Sigmoid colon (tissue), 4 donors: ENCODE data around the gene COL23A1.

Experiments used
- EP300 ChIP-seq, 4 donors: sonication (generic); formaldehyde crosslinking; IDR thresholded peaks; one replicate each; pipeline ENCODE4 v1.6.1; 2017; ENCODE audit warnings: antibody characterized with exemption in 4 of 4
- POLR2A ChIP-seq, 2 donors: fragments of 450-650 bp; IDR thresholded peaks; one replicate each; pipeline ENCODE4 v1.6.1; 2016; ENCODE audit warnings: antibody characterized with exemption in 2 of 2, mild to moderate bottlenecking in 2 of 2, moderate library complexity in 2 of 2
- TF ChIP-seq, protein P1 (sequence below), 4 experiments: fragments of 450-650 bp in 3 of 4; fragments of 200-600 bp in 1 of 4; IDR thresholded peaks; one replicate each; pipeline ENCODE4 v1.5.1; 2016 to 2019; ENCODE audit warnings: antibody characterized with exemption in 4 of 4, mild to moderate bottlenecking in 3 of 4, moderate library complexity in 2 of 4

DNA sequence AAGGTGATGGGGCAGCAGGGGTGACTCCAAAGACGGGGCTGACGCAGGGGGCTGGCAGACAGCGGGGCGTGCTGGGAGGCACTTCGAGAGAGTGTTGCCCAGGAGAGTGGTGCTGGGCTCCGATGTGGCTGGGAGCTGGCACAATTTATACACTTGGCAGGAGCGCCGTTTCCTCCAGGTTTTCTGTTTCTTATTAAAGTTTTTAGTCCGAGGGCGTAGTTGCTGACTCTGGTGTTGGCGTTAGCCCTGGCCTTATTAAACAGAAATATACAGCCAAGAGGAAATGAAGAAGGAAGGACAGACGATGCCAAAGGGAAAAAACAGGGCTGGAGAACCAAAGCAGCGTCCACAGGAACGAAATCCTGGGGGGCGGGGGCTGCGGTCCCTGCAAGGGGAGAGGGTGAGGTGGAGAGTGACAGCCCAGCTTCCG, 218.0 kb downstream of the COL23A1 start:
- no peak for TF ChIP-seq EP300 (IDR thresholded peaks at IDR 0.05)
- TF ChIP-seq, protein P1, sequence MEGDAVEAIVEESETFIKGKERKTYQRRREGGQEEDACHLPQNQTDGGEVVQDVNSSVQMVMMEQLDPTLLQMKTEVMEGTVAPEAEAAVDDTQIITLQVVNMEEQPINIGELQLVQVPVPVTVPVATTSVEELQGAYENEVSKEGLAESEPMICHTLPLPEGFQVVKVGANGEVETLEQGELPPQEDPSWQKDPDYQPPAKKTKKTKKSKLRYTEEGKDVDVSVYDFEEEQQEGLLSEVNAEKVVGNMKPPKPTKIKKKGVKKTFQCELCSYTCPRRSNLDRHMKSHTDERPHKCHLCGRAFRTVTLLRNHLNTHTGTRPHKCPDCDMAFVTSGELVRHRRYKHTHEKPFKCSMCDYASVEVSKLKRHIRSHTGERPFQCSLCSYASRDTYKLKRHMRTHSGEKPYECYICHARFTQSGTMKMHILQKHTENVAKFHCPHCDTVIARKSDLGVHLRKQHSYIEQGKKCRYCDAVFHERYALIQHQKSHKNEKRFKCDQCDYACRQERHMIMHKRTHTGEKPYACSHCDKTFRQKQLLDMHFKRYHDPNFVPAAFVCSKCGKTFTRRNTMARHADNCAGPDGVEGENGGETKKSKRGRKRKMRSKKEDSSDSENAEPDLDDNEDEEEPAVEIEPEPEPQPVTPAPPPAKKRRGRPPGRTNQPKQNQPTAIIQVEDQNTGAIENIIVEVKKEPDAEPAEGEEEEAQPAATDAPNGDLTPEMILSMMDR (IDR thresholded peaks at IDR 0.05), result no peak
- no peak for TF ChIP-seq POLR2A (IDR thresholded peaks at IDR 0.05)
